NB4 (cell line): Measurements from ENCODE around the gene TRAPPC6A.

Source experiments
- MYC ChIP-seq: IDR thresholded peaks from 2 replicates; pipeline ENCODE4 v1.6.1; 2011; ENCODE audit warnings: low read depth, low read length
- TF ChIP-seq, protein P1 (sequence below): IDR thresholded peaks from one replicate; pipeline ENCODE4 v1.5.1; 2012; ENCODE audit warnings: low read depth, low read length

GRCh38 chr19:45117167-45117594 is 60.9 kb downstream of the TRAPPC6A start:
- TF ChIP-seq, protein P1, sequence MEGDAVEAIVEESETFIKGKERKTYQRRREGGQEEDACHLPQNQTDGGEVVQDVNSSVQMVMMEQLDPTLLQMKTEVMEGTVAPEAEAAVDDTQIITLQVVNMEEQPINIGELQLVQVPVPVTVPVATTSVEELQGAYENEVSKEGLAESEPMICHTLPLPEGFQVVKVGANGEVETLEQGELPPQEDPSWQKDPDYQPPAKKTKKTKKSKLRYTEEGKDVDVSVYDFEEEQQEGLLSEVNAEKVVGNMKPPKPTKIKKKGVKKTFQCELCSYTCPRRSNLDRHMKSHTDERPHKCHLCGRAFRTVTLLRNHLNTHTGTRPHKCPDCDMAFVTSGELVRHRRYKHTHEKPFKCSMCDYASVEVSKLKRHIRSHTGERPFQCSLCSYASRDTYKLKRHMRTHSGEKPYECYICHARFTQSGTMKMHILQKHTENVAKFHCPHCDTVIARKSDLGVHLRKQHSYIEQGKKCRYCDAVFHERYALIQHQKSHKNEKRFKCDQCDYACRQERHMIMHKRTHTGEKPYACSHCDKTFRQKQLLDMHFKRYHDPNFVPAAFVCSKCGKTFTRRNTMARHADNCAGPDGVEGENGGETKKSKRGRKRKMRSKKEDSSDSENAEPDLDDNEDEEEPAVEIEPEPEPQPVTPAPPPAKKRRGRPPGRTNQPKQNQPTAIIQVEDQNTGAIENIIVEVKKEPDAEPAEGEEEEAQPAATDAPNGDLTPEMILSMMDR: no peak
- peak; percentile 53; the same call in 1 of the 2 replicates for TF ChIP-seq MYC
